Esophagus squamous epithelium (tissue), 4 donors: ENCODE data around the gene KANK2.

Experiments
- POLR2A ChIP-seq, 4 donors: fragments of 450-650 bp; IDR thresholded peaks; one replicate each; pipeline ENCODE4 v1.6.1; 2017; ENCODE audit warnings: antibody characterized with exemption in 4 of 4, mild to moderate bottlenecking in 4 of 4, moderate library complexity in 3 of 4
- TF ChIP-seq, protein P1 (sequence below), 6 experiments: fragments of 450-650 bp in 4 of 6; fragments of 200-600 bp in 2 of 6; sonication (generic) in 2 of 6; IDR thresholded peaks; one replicate each; pipeline ENCODE4 v1.5.1; 2016 to 2019; ENCODE audit warnings: antibody characterized with exemption in 6 of 6, mild to moderate bottlenecking in 4 of 6, moderate library complexity in 4 of 6

DNA sequence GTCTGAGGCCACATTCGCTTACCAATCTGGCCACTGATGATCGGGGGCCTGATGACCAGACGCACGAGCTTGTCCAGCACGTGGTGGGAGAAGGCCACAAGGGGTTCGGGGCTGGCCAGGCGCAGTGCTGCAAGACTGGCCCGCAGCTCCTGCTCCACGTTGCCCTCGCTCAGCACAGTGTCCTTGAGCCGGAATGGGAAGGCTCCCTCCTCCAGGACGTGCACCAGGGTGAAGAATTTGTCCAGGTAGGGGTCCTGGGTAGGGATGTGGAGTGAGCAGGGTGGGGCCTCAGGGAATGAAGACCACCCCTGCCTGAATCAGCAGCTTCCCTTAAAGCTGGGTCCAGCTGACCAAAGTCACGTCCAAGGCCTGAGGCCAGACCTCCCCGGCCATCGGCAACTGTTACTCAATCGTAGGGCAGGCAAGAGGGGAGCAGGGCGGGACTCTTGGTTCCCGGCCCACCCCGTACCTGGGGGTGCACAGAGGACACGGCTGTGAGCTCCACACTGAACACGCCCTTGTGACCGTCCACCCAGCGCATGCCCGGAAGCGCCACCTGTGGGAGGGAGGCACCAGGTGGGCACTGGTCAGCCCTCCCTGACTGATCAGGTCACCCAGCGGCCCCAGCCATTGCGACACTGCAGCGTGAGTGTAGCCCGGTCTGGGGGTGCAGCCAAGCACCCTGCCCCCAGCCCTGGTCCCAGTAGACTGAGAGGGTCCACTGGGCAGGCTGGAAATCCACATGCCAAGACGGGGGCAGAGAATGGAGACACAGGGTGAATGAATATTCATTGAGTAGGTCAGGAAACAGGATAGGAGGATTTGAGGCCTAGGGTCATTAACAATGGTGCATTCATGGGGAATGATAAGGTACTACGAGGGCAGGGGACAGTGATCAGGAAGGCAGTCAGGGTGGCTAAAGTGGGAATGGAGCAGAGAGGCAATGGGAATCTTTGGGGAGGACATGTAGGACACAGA, 39.3 kb upstream of the KANK2 start:
- TF ChIP-seq POLR2A (IDR thresholded peaks at IDR 0.05): no peak
- TF ChIP-seq, protein P1, sequence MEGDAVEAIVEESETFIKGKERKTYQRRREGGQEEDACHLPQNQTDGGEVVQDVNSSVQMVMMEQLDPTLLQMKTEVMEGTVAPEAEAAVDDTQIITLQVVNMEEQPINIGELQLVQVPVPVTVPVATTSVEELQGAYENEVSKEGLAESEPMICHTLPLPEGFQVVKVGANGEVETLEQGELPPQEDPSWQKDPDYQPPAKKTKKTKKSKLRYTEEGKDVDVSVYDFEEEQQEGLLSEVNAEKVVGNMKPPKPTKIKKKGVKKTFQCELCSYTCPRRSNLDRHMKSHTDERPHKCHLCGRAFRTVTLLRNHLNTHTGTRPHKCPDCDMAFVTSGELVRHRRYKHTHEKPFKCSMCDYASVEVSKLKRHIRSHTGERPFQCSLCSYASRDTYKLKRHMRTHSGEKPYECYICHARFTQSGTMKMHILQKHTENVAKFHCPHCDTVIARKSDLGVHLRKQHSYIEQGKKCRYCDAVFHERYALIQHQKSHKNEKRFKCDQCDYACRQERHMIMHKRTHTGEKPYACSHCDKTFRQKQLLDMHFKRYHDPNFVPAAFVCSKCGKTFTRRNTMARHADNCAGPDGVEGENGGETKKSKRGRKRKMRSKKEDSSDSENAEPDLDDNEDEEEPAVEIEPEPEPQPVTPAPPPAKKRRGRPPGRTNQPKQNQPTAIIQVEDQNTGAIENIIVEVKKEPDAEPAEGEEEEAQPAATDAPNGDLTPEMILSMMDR (IDR thresholded peaks at IDR 0.05): no peak
